ENCODE measurements around the gene RAPGEF3.

The RAPGEF3 gene

DNA sequence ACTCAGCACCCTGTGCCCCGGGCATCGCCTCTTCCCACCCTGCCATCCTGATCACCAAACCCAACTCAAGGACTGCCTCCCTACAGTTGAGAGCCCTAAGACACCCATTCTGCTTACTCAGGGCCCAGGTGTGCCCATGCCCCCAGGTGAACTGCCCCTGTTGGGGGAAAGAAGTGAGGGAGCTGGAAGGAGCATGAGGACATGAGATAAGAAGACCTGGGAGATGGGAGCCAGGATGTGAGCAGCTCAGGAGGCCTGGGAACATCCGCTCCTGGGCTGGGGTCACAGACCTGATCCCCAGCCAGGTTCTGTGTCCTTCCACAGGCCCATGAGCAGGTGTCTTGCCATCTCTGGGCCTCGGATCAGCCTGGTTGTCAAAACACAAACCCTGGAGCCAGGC is 6.6 kb downstream of the RAPGEF3 start:
- no peak overlapping the region for H3K27ac ChIP-seq
- no peaks in the 10 kb centered on the region for H3K27me3 ChIP-seq (ENCODE audit: insufficient read depth, low read depth, severe bottlenecking)
- H3K9me3 ChIP-seq (ENCODE audit: severe bottlenecking): no peaks in the 10 kb centered on the region
- no peaks in the 10 kb centered on the region for H3K36me3 ChIP-seq
- H3K4me3 ChIP-seq (ENCODE audit: low read depth, low read length): no peak overlapping the region
- no peak for DNase-seq
- TF ChIP-seq, protein P1, sequence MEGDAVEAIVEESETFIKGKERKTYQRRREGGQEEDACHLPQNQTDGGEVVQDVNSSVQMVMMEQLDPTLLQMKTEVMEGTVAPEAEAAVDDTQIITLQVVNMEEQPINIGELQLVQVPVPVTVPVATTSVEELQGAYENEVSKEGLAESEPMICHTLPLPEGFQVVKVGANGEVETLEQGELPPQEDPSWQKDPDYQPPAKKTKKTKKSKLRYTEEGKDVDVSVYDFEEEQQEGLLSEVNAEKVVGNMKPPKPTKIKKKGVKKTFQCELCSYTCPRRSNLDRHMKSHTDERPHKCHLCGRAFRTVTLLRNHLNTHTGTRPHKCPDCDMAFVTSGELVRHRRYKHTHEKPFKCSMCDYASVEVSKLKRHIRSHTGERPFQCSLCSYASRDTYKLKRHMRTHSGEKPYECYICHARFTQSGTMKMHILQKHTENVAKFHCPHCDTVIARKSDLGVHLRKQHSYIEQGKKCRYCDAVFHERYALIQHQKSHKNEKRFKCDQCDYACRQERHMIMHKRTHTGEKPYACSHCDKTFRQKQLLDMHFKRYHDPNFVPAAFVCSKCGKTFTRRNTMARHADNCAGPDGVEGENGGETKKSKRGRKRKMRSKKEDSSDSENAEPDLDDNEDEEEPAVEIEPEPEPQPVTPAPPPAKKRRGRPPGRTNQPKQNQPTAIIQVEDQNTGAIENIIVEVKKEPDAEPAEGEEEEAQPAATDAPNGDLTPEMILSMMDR (IDR thresholded peaks at IDR 0.05; ENCODE audit: low read depth, low read length): no peak

DNA sequence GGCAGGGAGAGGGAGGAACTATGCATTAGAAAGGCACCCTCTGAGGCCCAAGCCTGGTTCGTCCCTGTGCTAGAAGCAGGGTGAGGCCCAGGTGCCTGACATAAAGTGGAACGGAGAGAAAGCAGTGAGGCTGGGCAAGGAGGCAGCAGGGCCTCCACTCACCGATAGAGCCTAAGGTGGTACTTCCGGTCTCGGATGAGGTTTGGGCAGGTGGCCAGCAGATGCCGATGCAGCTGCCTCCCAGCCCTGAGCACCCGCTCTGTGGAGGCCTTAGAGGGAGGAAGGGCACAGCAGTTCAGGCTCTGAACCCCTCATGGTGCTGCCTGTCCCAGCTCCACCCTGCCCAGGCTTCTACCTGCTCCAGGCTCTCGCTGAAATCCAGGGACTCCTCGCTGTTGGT is 7.1 kb downstream of the RAPGEF3 start:
- DNase-seq: no peak
- TF ChIP-seq, protein P1 (IDR thresholded peaks at IDR 0.05; ENCODE audit: low read depth, low read length): no peak
- H3K4me3 ChIP-seq (ENCODE audit: low read depth, low read length): no peak overlapping the region
- no peaks in the 10 kb centered on the region for H3K9me3 ChIP-seq (ENCODE audit: severe bottlenecking)
- H3K36me3 ChIP-seq: no peaks in the 10 kb centered on the region
- no peaks in the 10 kb centered on the region for H3K27me3 ChIP-seq (ENCODE audit: insufficient read depth, low read depth, severe bottlenecking)
- no peak overlapping the region for H3K27ac ChIP-seq

DNA sequence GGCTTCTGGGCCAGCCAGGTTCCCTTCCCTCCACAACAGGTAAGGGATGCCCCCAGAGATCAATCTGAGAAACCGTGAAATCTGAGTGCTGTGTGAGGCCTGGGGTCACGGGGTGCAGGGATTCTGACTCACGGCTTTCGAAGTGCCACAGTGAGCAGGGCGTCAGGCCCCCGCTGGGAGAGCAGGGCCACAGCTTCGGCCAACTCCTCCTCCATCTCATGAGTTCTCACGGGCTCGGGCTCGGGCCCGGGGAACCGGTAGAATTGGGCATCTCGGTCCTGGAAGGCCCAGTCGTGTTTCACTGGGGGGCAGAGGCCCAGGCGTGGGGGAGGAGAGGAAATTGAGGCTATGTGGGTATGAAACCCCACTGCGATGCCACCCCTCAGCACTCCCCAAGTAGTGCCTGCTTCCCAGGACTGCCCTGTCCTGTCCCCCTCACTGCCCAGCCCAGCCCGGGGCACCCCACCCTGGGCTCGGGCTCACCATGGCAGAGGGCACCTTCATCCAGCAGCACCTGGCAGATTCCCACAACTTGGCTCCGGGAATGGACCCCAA is 7.7 kb downstream of the RAPGEF3 start:
- Histone ChIP-seq H3K27me3 (ENCODE audit: insufficient read depth, low read depth, severe bottlenecking) (no peaks in the 10 kb centered on the region), H3K4me3 (ENCODE audit: low read depth, low read length) (no peak overlapping the region), H3K9me3 (ENCODE audit: severe bottlenecking) (no peaks in the 10 kb centered on the region), H3K36me3 (no peaks in the 10 kb centered on the region), H3K27ac (no peak overlapping the region)
- TF ChIP-seq, protein P1 (IDR thresholded peaks at IDR 0.05; ENCODE audit: low read depth, low read length): no peak
- no peak for DNase-seq

DNA sequence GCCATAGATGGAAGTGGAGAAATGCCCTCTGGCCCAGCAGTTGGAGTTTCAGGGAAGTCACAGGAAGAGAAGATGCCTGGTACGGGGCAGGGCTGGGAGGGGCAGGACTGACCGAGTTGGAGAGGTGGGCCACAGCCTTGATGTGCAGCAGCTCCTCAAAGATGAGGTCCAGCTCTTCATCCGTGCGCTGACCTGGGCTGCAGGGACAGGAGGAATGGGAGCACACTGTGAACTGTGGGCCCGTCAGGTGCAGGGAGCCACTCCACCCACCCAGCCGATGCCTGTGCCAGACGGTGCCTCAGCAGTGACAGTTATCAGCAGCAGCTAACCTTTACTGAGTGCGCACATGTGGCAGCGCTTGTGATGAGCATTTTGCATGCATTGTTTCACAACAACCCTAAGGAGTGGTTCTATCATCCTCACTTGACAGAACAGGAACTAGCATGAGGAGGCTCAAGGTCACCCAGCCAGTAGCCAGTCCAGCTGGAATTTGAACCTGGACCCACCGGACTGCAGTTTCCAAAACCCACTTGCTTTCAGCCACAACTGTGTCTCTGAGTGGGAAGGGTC is 8.4 kb downstream of the RAPGEF3 start:
- DNase-seq: no peak
- no peak overlapping the region for H3K27ac ChIP-seq
- no peaks in the 10 kb centered on the region for H3K27me3 ChIP-seq (ENCODE audit: insufficient read depth, low read depth, severe bottlenecking)
- H3K36me3 ChIP-seq: no peaks in the 10 kb centered on the region
- TF ChIP-seq, protein P1 (IDR thresholded peaks at IDR 0.05; ENCODE audit: low read depth, low read length): no peak
- H3K4me3 ChIP-seq (ENCODE audit: low read depth, low read length): no peak overlapping the region
- no peaks in the 10 kb centered on the region for H3K9me3 ChIP-seq (ENCODE audit: severe bottlenecking)

DNA sequence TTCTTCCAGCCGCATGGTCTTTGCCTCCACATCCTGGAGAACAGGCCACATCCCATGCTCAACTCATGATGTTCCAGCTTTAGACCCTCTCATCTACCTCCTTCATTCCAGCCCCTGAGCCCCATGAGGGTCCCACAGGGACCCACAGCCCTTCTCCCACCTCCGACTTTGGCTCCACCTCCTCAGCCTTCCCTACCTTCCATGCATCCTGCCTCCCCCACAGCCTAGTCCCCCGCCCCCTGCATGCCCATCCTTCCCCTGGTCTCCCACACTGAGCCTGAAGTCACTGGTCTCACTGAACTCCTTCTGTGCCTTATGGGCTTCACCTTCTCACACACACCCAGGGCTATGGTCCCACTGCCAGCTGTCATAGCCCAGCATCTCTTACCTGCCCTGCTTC is 9.8 kb downstream of the RAPGEF3 start:
- TF ChIP-seq, protein P1 (IDR thresholded peaks at IDR 0.05; ENCODE audit: low read depth, low read length): no peak

DNA sequence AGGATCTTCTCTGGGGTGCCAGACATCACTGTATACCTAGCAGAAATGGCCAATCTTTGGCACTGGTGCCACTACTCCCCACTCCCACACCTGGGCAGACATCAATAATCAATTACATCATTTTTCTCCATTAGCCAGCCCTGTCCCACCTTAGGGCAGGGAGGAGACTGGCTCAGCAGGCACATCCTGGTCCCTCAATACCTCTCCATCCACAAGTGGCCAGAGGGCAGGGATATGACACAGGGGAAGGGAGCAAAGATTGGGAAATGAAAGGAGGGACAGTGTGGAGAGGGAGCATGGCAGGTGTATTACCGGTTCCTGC is 10.2 kb downstream of the RAPGEF3 start:
- Histone ChIP-seq H3K9me3 (ENCODE audit: severe bottlenecking) (no peaks in the 10 kb centered on the region), H3K4me3 (ENCODE audit: low read depth, low read length) (no peak overlapping the region), H3K27me3 (ENCODE audit: insufficient read depth, low read depth, severe bottlenecking) (no peaks in the 10 kb centered on the region), H3K36me3 (no peaks in the 10 kb centered on the region), H3K27ac (no peak overlapping the region)
- TF ChIP-seq, protein P1 (IDR thresholded peaks at IDR 0.05; ENCODE audit: low read depth, low read length): no peak
- DNase-seq: no peak

More for the DNA sequence above, 9.8 kb downstream of the RAPGEF3 start:
- H3K9me3 ChIP-seq (ENCODE audit: severe bottlenecking): no peaks in the 10 kb centered on the region
- no peak for DNase-seq
- H3K27ac ChIP-seq: no peak overlapping the region
- H3K27me3 ChIP-seq (ENCODE audit: insufficient read depth, low read depth, severe bottlenecking): no peaks in the 10 kb centered on the region
- H3K4me3 ChIP-seq (ENCODE audit: low read depth, low read length): no peak overlapping the region
- H3K36me3 ChIP-seq: no peaks in the 10 kb centered on the region
